Measurements from ENCODE around the gene MUS81. TPM values are rescaled to one million over a fixed set of nuclear protein-coding genes. Genes with fewer than 3 reads are reported as not detected.

The MUS81 gene
- total and polyA plus RNA-seq, 9 of the 15 experiments (the other 6 are each of a cell fraction or from before 2014, with no cell fraction given) = 13.4 to 118 (median 53.7) TPM

GRCh38 chr11:65857853-65858680 is 2.2 kb upstream of the MUS81 start, which contains the start of gene CFL1 (continued):
- TF ChIP-seq, protein P1, sequence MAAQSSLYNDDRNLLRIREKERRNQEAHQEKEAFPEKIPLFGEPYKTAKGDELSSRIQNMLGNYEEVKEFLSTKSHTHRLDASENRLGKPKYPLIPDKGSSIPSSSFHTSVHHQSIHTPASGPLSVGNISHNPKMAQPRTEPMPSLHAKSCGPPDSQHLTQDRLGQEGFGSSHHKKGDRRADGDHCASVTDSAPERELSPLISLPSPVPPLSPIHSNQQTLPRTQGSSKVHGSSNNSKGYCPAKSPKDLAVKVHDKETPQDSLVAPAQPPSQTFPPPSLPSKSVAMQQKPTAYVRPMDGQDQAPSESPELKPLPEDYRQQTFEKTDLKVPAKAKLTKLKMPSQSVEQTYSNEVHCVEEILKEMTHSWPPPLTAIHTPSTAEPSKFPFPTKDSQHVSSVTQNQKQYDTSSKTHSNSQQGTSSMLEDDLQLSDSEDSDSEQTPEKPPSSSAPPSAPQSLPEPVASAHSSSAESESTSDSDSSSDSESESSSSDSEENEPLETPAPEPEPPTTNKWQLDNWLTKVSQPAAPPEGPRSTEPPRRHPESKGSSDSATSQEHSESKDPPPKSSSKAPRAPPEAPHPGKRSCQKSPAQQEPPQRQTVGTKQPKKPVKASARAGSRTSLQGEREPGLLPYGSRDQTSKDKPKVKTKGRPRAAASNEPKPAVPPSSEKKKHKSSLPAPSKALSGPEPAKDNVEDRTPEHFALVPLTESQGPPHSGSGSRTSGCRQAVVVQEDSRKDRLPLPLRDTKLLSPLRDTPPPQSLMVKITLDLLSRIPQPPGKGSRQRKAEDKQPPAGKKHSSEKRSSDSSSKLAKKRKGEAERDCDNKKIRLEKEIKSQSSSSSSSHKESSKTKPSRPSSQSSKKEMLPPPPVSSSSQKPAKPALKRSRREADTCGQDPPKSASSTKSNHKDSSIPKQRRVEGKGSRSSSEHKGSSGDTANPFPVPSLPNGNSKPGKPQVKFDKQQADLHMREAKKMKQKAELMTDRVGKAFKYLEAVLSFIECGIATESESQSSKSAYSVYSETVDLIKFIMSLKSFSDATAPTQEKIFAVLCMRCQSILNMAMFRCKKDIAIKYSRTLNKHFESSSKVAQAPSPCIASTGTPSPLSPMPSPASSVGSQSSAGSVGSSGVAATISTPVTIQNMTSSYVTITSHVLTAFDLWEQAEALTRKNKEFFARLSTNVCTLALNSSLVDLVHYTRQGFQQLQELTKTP (IDR thresholded peaks at IDR 0.05; ENCODE audit: low read depth in 1 of 2, partially characterized antibody in 2 of 2) = peak in 1 of 2 experiments; percentile 95
- TF ChIP-seq, protein P2, sequence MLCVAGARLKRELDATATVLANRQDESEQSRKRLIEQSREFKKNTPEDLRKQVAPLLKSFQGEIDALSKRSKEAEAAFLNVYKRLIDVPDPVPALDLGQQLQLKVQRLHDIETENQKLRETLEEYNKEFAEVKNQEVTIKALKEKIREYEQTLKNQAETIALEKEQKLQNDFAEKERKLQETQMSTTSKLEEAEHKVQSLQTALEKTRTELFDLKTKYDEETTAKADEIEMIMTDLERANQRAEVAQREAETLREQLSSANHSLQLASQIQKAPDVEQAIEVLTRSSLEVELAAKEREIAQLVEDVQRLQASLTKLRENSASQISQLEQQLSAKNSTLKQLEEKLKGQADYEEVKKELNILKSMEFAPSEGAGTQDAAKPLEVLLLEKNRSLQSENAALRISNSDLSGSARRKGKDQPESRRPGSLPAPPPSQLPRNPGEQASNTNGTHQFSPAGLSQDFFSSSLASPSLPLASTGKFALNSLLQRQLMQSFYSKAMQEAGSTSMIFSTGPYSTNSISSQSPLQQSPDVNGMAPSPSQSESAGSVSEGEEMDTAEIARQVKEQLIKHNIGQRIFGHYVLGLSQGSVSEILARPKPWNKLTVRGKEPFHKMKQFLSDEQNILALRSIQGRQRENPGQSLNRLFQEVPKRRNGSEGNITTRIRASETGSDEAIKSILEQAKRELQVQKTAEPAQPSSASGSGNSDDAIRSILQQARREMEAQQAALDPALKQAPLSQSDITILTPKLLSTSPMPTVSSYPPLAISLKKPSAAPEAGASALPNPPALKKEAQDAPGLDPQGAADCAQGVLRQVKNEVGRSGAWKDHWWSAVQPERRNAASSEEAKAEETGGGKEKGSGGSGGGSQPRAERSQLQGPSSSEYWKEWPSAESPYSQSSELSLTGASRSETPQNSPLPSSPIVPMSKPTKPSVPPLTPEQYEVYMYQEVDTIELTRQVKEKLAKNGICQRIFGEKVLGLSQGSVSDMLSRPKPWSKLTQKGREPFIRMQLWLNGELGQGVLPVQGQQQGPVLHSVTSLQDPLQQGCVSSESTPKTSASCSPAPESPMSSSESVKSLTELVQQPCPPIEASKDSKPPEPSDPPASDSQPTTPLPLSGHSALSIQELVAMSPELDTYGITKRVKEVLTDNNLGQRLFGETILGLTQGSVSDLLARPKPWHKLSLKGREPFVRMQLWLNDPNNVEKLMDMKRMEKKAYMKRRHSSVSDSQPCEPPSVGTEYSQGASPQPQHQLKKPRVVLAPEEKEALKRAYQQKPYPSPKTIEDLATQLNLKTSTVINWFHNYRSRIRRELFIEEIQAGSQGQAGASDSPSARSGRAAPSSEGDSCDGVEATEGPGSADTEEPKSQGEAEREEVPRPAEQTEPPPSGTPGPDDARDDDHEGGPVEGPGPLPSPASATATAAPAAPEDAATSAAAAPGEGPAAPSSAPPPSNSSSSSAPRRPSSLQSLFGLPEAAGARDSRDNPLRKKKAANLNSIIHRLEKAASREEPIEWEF (CRISPR knock-in tag; IDR thresholded peaks at IDR 0.05) = no peak
- no peak for TF ChIP-seq SRSF9 (IDR thresholded peaks at IDR 0.05; ENCODE audit: borderline replicate concordance, low read depth, low read length)
- TF ChIP-seq, protein P3, sequence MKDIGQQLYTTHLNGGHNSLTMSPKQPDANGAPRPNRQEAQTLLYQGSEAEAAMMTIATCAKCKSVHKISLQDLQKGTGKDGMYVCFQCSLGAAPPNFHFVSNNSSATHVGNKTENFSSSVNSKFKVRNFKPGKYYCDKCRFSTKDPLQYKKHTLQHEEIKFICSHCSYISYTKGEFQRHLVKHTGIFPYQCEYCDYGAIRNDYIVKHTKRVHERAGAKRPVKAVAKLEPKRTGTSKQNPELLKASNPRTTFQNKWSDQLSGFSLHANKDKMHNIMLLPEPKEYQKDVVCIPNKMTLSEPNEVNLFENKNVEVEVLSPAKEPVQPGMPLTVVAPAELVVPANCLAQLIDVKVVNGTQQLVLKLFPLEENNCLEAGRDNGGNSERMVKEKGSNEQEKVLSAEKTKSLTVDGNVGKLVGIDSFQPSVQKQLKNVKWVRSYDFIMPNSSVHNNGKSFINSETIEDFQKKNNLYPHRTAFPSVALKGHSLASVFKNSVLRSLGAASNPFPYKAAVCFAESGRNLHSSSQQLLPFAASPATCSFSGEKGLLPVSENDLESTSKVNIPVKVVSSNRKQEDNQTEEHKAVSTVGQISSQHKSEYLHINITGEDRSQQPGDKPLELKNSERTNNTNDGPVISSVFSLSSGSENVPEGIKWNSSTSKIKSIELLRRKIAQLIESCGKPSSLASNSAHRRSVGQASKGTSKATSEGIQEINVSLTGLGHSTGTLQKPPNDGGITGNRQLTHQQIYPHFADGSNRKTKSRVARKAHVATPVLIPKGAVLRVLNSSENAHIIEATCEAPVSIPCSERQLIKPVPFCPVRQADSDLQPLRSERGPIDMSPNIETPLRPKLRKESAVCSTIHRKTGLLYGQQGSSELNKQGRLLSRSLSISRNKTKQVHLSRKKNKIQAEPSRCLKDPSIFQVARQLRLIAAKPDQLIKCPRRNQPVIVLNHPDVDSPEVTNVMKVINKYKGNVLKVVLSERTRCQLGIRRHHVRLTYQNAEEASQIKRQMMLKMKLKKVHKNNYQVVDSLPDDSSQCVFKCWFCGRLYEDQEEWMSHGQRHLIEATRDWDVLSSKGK (CRISPR knock-in tag; IDR thresholded peaks at IDR 0.05) = no peak
- TF ChIP-seq SNIP1 (IDR thresholded peaks at IDR 0.05; ENCODE audit: low read depth) = no peak
- TF ChIP-seq MYBL2 (IDR thresholded peaks at IDR 0.05; ENCODE audit: low read depth) = no peak
- TF ChIP-seq MYBL2 (CRISPR knock-in tag; IDR thresholded peaks at IDR 0.05; ENCODE audit: borderline replicate concordance) = no peak
